ENCODE results near the gene FBXO39. TPM values are rescaled to one million over a fixed set of nuclear protein-coding genes. Genes with fewer than 3 reads are reported as not detected.

Gene FBXO39
- total and polyA plus RNA-seq, 9 of the 15 experiments (the other 6 are each of a cell fraction or from before 2014, with no cell fraction given), result not detected

GRCh38 chr17:6761779-6762178 is 14.2 kb upstream of the FBXO39 start (continued):
- TF ChIP-seq CUX1 (CRISPR knock-in tag; IDR thresholded peaks at IDR 0.05) (no peak), ZNF282 (CRISPR knock-in tag; IDR thresholded peaks at IDR 0.05) (no peak), ZNF644 (tag; IDR thresholded peaks at IDR 0.05; ENCODE audit: low read depth) (no peak), HIVEP1 (CRISPR knock-in tag; IDR thresholded peaks at IDR 0.05) (no peak), MAZ (CRISPR knock-in tag; conservative IDR thresholded peaks at IDR 0.05 in 1 of 2, IDR thresholded peaks at IDR 0.05 in 1 of 2) (no peak)

- intact Hi-C loops (cut with micrococcal nuclease) (no loop called here), in situ Hi-C loops (cut with MboI) (no loop called here)
- no peaks in the 10 kb centered on the region for H3K79me2 ChIP-seq (ENCODE audit: control insufficient read depth, insufficient read depth, low read length)
- no peak overlapping the region for H3K27ac ChIP-seq (ENCODE audit: extremely low read depth, low read depth, low read length)
- 6% methylated on average over 2 of the region's 2 CpGs for WGBS (ENCODE audit: insufficient coverage, low coverage, missing lambda C conversion rate)
- ATAC-seq (no peak), FAIRE-seq (no peak), DNase-seq (ENCODE audit: extremely low read depth in 1 of 4, low spot score in 3 of 4) (no peak)
- no peak overlapping the region for H3K4me3 ChIP-seq
- ChIA-PET CTCF (ENCODE audit: low intra/inter-chr PET ratio) (no interaction called here), POLR2A (no interaction called here)
- H3K36me3 ChIP-seq (ENCODE audit: control insufficient read depth, insufficient read depth, low read length), result no peaks in the 10 kb centered on the region
- no TSS peak for BruUV-seq (replicated peaks)
- H3K27me3 ChIP-seq (ENCODE audit: control insufficient read depth in 2 of 2, insufficient read depth in 2 of 2, low read length in 2 of 2), result peaks cover 0 to 5% of the 10 kb centered on the region in 2 experiments; a peak in 1 of 5 replicates
- H2AFZ ChIP-seq (ENCODE audit: low read depth, low read length), result no peak overlapping the region
- TF ChIP-seq ZFP1 (CRISPR knock-in tag; IDR thresholded peaks at IDR 0.05) (peak; percentile 75), TSC22D4 (tag; IDR thresholded peaks at IDR 0.05) (no peak)
- H4K20me1 ChIP-seq (replicated peaks; ENCODE audit: control insufficient read depth, insufficient read depth, low read length), result no peaks in the 10 kb centered on the region
- 0 out of 2 replicates have a peak, but pooled peaks cover 2% of the 10 kb centered on the region for H3K9me3 ChIP-seq (replicated peaks; ENCODE audit: control insufficient read depth, insufficient read depth, low read depth, low read length)
- no peaks in the 10 kb centered on the region for H3K9me1 ChIP-seq (ENCODE audit: control insufficient read depth, insufficient read depth, low read length)
- H3K9ac ChIP-seq (ENCODE audit: insufficient read depth in 1 of 2, low read depth in 2 of 2, low read length in 2 of 2), result no peak overlapping the region
- no peaks in the 10 kb centered on the region for H3K4me1 ChIP-seq (replicated peaks in 1 of 2; ENCODE audit: control insufficient read depth in 2 of 2, insufficient read depth in 2 of 2, low read length in 2 of 2)
- no peak overlapping the region for H3K4me2 ChIP-seq (ENCODE audit: insufficient read depth, low read length)
These were observed 7.6 kb upstream of the FBXO39 start for GRCh38 chr17:6768447-6768846.
